Choroid plexus epithelial cell (primary cell): ENCODE measurements around the gene AP5Z1.
"Not testable (repeated sequence)": the region's sequence is repeated elsewhere in the genome, so short reads cannot be mapped to it uniquely, and the experiment has no call there.

Experiments
- DNase-seq: peaks from one replicate; pipeline ENCODE4 v3.0.0-alpha.2; 2010; ENCODE audit warnings: low read depth
- H3K4me3 ChIP-seq: 2 replicates; pipeline ENCODE4 v1.5.1; 2011; ENCODE audit warnings: low read depth, mild to moderate bottlenecking, control low read depth, low read length, moderate library complexity
- CTCF ChIP-seq: conservative IDR thresholded peaks from 2 replicates; pipeline ENCODE4 v1.5.1; 2011; ENCODE audit warnings: low read depth, mild to moderate bottlenecking, control low read depth, inconsistent platforms, low read length, moderate library complexity

Gene AP5Z1

GRCh38 chr7:4791101-4791737 lies 15.8 kb downstream of the AP5Z1 start:
- TF ChIP-seq CTCF = no peak
- DNase-seq = no peak
- H3K4me3 ChIP-seq = no peak overlapping the region

- DNase-seq = peak; percentile 70
- peak overlapping the region; percentile 48 for H3K4me3 ChIP-seq
- peak; percentile 59 for TF ChIP-seq CTCF
Measured at GRCh38 chr7:4791738-4792536, 16.5 kb downstream of the AP5Z1 start.

GRCh38 chr7:4792537-4793126 lies 17.2 kb downstream of the AP5Z1 start:
- peak; percentile 49 for DNase-seq
- TF ChIP-seq CTCF = no peak
- H3K4me3 ChIP-seq = peak overlapping the region; percentile 48

- DNase-seq, H3K4me3 ChIP-seq: not testable (repeated sequence)
Measured at GRCh38 chr7:4793385-4793993, 18.1 kb downstream of the AP5Z1 start.

- DNase-seq, H3K4me3 ChIP-seq: not testable (repeated sequence)
Measured at GRCh38 chr7:4794171-4794570, 18.7 kb downstream of the AP5Z1 start.

- no peak for TF ChIP-seq CTCF
- DNase-seq = no peak
- H3K4me3 ChIP-seq = no peak overlapping the region
Measured at GRCh38 chr7:4794591-4795350, 19.3 kb downstream of the AP5Z1 start.

GRCh38 chr7:4796453-4796852 lies 21.0 kb downstream of the AP5Z1 start:
- no peak for DNase-seq
- no peak for TF ChIP-seq CTCF
- no peak overlapping the region for H3K4me3 ChIP-seq
